SH-SY5Y (cell line): ENCODE data around the gene IGF2BP3.

Experiments
- GATA2 ChIP-seq: IDR thresholded peaks from 2 replicates; pipeline ENCODE4 v1.6.1; 2011; ENCODE audit warnings: mild to moderate bottlenecking, low read depth, low read length
- GATA3 ChIP-seq: IDR thresholded peaks from 2 replicates; pipeline ENCODE4 v1.6.1; 2011; ENCODE audit warnings: low read depth, mild to moderate bottlenecking, low read length, moderate library complexity

Gene IGF2BP3

GRCh38 chr7:23458044-23458443 lies 12.2 kb downstream of the IGF2BP3 start:
- no peak for TF ChIP-seq GATA3

GRCh38 chr7:23456093-23456492 lies 14.2 kb downstream of the IGF2BP3 start:
- TF ChIP-seq GATA2 (no peak), GATA3 (no peak)

GRCh38 chr7:23454881-23455526 lies 15.3 kb downstream of the IGF2BP3 start:
- TF ChIP-seq GATA3 (no peak), GATA2 (no peak)

- no peak for TF ChIP-seq GATA3
- TF ChIP-seq GATA2, result no peak
These were observed 19.8 kb downstream of the IGF2BP3 start for GRCh38 chr7:23450518-23450917.

- TF ChIP-seq GATA3, result no peak
- no peak for TF ChIP-seq GATA2
These were observed 20.4 kb downstream of the IGF2BP3 start for GRCh38 chr7:23449941-23450340.

- no peak for TF ChIP-seq GATA3
- TF ChIP-seq GATA2, result no peak
These were observed 25.0 kb downstream of the IGF2BP3 start for GRCh38 chr7:23445326-23445725.

- TF ChIP-seq GATA3 (no peak), GATA2 (no peak)
These were observed 26.3 kb downstream of the IGF2BP3 start for GRCh38 chr7:23443974-23444373.

GRCh38 chr7:23438171-23438570 lies 32.1 kb downstream of the IGF2BP3 start:
- TF ChIP-seq GATA3 (no peak), GATA2 (no peak)

- TF ChIP-seq GATA3, result no peak
- TF ChIP-seq GATA2, result no peak
These were observed 36.0 kb downstream of the IGF2BP3 start for GRCh38 chr7:23434147-23434917.

GRCh38 chr7:23431702-23432199 lies 38.5 kb downstream of the IGF2BP3 start:
- TF ChIP-seq GATA3 (no peak), GATA2 (no peak)

GRCh38 chr7:23430893-23431259 lies 39.4 kb downstream of the IGF2BP3 start:
- TF ChIP-seq GATA2 (no peak), GATA3 (no peak)

GRCh38 chr7:23426876-23427275 lies 43.4 kb downstream of the IGF2BP3 start:
- TF ChIP-seq GATA2 (no peak), GATA3 (no peak)

- TF ChIP-seq GATA2 (no peak), GATA3 (no peak)
These were observed 47.4 kb downstream of the IGF2BP3 start for GRCh38 chr7:23422909-23423308.

- TF ChIP-seq GATA3, result no peak
- no peak for TF ChIP-seq GATA2
These were observed 47.9 kb downstream of the IGF2BP3 start for GRCh38 chr7:23422384-23422783.

- no peak for TF ChIP-seq GATA2
- no peak for TF ChIP-seq GATA3
These were observed 50.4 kb downstream of the IGF2BP3 start for GRCh38 chr7:23419845-23420244.
